ENCODE data around the gene FTMT. TPM values are rescaled to one million over a fixed set of nuclear protein-coding genes. Genes with fewer than 3 reads are reported as not detected.

The FTMT gene
- total and polyA plus RNA-seq, 9 of the 15 experiments (the other 6 are each of a cell fraction or from before 2014, with no cell fraction given), result not detected

- TF ChIP-seq HOMEZ (CRISPR knock-in tag; IDR thresholded peaks at IDR 0.05), result no peak
- no peak for TF ChIP-seq CCNT2 (IDR thresholded peaks at IDR 0.05; ENCODE audit: borderline replicate concordance, extremely low read depth, insufficient read length, low read depth, low read length)
- no peak for TF ChIP-seq ATF3 (IDR thresholded peaks at IDR 0.05)
- TF ChIP-seq ATF3 (CRISPR knock-in tag; conservative IDR thresholded peaks at IDR 0.05), result no peak
- TF ChIP-seq ZNF24 (IDR thresholded peaks at IDR 0.05), result no peak
- no peak for TF ChIP-seq HMG20A (CRISPR knock-in tag; conservative IDR thresholded peaks at IDR 0.05)
- no peak for TF ChIP-seq TBP (optimal IDR thresholded peaks at IDR 0.05; ENCODE audit: low read depth, low read length)
- TF ChIP-seq SIRT6 (IDR thresholded peaks at IDR 0.05; ENCODE audit: low read depth, low read length), result no peak
These were observed at the start of gene FTMT (continued) for GRCh38 chr5:121851643-121852574.
